Measurements from ENCODE around the gene MOB3A.

The MOB3A gene

DNA sequence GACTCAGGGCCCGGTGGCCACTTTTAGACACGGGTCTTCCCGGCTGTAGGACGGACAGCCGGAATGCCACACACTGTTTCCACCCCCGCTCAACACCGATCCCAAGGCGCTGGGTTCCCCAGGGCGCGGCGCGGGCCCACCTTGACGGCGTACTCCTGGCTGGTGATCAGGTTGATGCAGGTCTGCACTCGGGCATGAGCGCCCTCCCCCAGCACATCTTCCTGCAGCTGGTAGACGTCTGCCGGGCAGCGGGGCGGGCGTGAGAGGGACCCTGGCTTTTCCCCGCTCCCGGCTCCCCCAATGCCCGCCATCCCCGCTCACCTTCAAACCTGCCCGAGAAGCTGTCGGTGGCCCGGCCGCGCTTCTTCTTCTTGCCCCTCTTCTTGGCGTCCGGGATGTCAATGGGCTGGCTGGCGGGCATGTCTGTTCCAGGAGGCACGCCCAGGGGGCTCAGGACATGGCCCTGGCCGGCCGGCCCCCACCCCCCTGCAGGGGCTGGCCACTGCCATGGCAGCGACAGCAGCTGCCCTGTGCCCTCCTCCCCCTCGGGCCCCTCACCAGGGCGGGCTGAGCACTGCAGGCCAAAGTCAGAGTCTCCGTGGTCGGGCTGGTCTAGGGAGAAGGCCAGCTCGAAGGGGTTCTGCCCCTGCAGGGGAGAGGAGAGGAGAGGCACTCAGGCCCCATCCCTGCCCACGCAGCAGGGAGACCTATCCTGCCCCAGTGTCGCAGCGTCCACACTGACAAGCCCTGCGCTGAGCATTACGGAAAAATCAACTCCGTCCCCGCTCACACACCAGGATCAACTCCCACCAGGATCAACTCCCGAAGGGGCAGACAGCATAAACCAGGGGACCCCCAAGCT lies 49.8 kb downstream of the MOB3A start:
- Histone ChIP-seq H3K9me3 (ENCODE audit: control insufficient read depth, insufficient read depth, low read depth, low read length) (no peaks in the 10 kb centered on the region), H3K4me1 (ENCODE audit: control insufficient read depth, insufficient read depth, low read length) (peaks cover 11% of the 10 kb centered on the region), H3K36me3 (ENCODE audit: control insufficient read depth in 2 of 2, insufficient read depth in 1 of 2, low read length in 2 of 2) (peaks cover 0 to 67% of the 10 kb centered on the region in 2 experiments; a peak in 2 of 3 replicates), H3K4me3 (ENCODE audit: low read depth, low read length) (no peak overlapping the region), H3K27ac (ENCODE audit: extremely low read depth, low read depth, low read length) (no peak overlapping the region)
- ChIA-PET CTCF (interaction anchor here (0.5 kb wide), 1 partner anchor 18 kb away, joined by 4 read pairs; no protein-coding TSS in a partner anchor), POLR2A (interaction anchor here (0.6 kb wide), 1 partner anchor 20 kb away, joined by 3 read pairs; no protein-coding TSS in a partner anchor)
- TF ChIP-seq ZNF132 (tag by site-specific recombination; IDR thresholded peaks at IDR 0.05; ENCODE audit: borderline replicate concordance), result no peak
- no peak for TF ChIP-seq GFI1B (tag by site-specific recombination; IDR thresholded peaks at IDR 0.05)
- TF ChIP-seq ZNF404 (tag by site-specific recombination; IDR thresholded peaks at IDR 0.05), result no peak
- TF ChIP-seq, protein P1, sequence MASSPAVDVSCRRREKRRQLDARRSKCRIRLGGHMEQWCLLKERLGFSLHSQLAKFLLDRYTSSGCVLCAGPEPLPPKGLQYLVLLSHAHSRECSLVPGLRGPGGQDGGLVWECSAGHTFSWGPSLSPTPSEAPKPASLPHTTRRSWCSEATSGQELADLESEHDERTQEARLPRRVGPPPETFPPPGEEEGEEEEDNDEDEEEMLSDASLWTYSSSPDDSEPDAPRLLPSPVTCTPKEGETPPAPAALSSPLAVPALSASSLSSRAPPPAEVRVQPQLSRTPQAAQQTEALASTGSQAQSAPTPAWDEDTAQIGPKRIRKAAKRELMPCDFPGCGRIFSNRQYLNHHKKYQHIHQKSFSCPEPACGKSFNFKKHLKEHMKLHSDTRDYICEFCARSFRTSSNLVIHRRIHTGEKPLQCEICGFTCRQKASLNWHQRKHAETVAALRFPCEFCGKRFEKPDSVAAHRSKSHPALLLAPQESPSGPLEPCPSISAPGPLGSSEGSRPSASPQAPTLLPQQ (tag by site-specific recombination; IDR thresholded peaks at IDR 0.05), result peak; percentile 53; the same call in 1 of the 2 replicates
- TF ChIP-seq, protein P2, sequence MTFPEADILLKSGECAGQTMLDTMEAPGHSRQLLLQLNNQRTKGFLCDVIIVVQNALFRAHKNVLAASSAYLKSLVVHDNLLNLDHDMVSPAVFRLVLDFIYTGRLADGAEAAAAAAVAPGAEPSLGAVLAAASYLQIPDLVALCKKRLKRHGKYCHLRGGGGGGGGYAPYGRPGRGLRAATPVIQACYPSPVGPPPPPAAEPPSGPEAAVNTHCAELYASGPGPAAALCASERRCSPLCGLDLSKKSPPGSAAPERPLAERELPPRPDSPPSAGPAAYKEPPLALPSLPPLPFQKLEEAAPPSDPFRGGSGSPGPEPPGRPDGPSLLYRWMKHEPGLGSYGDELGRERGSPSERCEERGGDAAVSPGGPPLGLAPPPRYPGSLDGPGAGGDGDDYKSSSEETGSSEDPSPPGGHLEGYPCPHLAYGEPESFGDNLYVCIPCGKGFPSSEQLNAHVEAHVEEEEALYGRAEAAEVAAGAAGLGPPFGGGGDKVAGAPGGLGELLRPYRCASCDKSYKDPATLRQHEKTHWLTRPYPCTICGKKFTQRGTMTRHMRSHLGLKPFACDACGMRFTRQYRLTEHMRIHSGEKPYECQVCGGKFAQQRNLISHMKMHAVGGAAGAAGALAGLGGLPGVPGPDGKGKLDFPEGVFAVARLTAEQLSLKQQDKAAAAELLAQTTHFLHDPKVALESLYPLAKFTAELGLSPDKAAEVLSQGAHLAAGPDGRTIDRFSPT (tag by site-specific recombination; IDR thresholded peaks at IDR 0.05), result peak; percentile 16

DNA sequence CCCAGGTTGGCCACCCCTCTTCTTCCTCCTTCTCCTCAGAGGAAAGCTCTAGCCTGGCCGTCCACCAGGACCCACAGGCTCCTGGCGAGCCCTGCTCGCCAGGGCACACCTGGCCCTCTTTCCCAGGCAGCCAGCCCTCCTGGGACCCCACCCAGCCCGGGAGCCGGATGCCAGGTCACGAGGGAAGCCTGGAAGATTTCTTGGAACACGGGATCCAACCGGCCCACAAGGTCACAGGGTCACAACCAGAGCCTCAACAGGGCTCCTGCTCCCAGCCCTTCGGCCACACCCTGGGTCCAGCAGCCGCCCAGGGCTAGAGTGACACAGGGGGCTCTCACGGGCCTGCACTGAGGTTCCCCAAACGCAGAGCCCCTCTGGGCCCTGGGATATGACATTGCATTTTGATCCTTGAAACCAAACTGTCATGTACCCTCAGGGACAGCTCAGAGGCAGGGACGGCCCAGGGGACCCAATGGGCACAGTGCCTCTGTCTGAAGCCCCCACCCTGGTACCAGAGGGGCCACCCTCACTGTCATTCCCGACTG lies 50.6 kb downstream of the MOB3A start:
- Histone ChIP-seq H3K27ac (ENCODE audit: extremely low read depth, low read depth, low read length) (no peak overlapping the region), H3K4me1 (ENCODE audit: control insufficient read depth, insufficient read depth, low read length) (peaks cover 11% of the 10 kb centered on the region), H3K36me3 (ENCODE audit: control insufficient read depth in 2 of 2, insufficient read depth in 1 of 2, low read length in 2 of 2) (peaks cover 0 to 74% of the 10 kb centered on the region in 2 experiments; a peak in 2 of 3 replicates), H3K9me3 (ENCODE audit: control insufficient read depth, insufficient read depth, low read depth, low read length) (no peaks in the 10 kb centered on the region), H3K4me3 (ENCODE audit: low read depth, low read length) (no peak overlapping the region)
- CTCF ChIA-PET, result no interaction called here
- POLR2A ChIA-PET, result no interaction called here
- TF ChIP-seq REPIN1 (tag by site-specific recombination; IDR thresholded peaks at IDR 0.05; ENCODE audit: low read depth), result no peak
- TF ChIP-seq, protein P3, sequence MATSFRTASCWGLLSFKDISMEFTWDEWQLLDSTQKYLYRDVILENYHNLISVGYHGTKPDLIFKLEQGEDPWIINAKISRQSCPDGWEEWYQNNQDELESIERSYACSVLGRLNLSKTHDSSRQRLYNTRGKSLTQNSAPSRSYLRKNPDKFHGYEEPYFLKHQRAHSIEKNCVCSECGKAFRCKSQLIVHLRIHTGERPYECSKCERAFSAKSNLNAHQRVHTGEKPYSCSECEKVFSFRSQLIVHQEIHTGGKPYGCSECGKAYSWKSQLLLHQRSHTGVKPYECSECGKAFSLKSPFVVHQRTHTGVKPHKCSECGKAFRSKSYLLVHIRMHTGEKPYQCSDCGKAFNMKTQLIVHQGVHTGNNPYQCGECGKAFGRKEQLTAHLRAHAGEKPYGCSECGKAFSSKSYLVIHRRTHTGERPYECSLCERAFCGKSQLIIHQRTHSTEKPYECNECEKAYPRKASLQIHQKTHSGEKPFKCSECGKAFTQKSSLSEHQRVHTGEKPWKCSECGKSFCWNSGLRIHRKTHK (tag by site-specific recombination; IDR thresholded peaks at IDR 0.05), result no peak
- TF ChIP-seq, protein P4, sequence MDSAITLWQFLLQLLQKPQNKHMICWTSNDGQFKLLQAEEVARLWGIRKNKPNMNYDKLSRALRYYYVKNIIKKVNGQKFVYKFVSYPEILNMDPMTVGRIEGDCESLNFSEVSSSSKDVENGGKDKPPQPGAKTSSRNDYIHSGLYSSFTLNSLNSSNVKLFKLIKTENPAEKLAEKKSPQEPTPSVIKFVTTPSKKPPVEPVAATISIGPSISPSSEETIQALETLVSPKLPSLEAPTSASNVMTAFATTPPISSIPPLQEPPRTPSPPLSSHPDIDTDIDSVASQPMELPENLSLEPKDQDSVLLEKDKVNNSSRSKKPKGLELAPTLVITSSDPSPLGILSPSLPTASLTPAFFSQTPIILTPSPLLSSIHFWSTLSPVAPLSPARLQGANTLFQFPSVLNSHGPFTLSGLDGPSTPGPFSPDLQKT (IDR thresholded peaks at IDR 0.05; ENCODE audit: borderline replicate concordance, low read depth, low read length), result no peak
- TF ChIP-seq WT1 (tag by site-specific recombination; IDR thresholded peaks at IDR 0.05), result no peak
- no peak for TF ChIP-seq ZNF23 (tag by site-specific recombination; IDR thresholded peaks at IDR 0.05; ENCODE audit: borderline replicate concordance)
- no peak for TF ChIP-seq ZSCAN23 (tag by site-specific recombination; IDR thresholded peaks at IDR 0.05)
- TF ChIP-seq ZNF571 (tag by site-specific recombination; IDR thresholded peaks at IDR 0.05), result no peak
- no peak for TF ChIP-seq ZNF670 (tag by site-specific recombination; IDR thresholded peaks at IDR 0.05; ENCODE audit: low read depth)
- TF ChIP-seq MYNN (tag by site-specific recombination; IDR thresholded peaks at IDR 0.05; ENCODE audit: borderline replicate concordance), result no peak
- TF ChIP-seq ZNF175 (tag by site-specific recombination; IDR thresholded peaks at IDR 0.05), result no peak
- no peak for TF ChIP-seq ZNF174 (tag by site-specific recombination; IDR thresholded peaks at IDR 0.05)

Measured in HEK293 (cell line).